ENCODE data around the gene CCDC27.
"Not testable (repeated sequence)": the region's sequence is repeated elsewhere in the genome, so short reads cannot be mapped to it uniquely, and the experiment has no call there.

GRCh38 chr1:3748316-3748900 lies 3.8 kb upstream of the CCDC27 start:
- not testable (repeated sequence) for TF ChIP-seq POLR2A (IDR thresholded peaks at IDR 0.05; ENCODE audit: low read depth, low read length); POLR2AphosphoS5 (IDR thresholded peaks at IDR 0.05; ENCODE audit: low read depth, low read length); TAF1 (IDR thresholded peaks at IDR 0.05; ENCODE audit: low read depth, low read length); POU2F2 (IDR thresholded peaks at IDR 0.05; ENCODE audit: low read depth, low read length); PAX5 (IDR thresholded peaks at IDR 0.05; ENCODE audit: insufficient read depth, low read length, severe bottlenecking); SPI1 (IDR thresholded peaks at IDR 0.05; ENCODE audit: low read depth, low read length)

Data from GM12891 (cell line).